ENCODE results near the gene SLC26A4.

GRCh38 chr7:107692501-107692900 lies 31.9 kb downstream of the SLC26A4 start:
- TF ChIP-seq, protein P1, sequence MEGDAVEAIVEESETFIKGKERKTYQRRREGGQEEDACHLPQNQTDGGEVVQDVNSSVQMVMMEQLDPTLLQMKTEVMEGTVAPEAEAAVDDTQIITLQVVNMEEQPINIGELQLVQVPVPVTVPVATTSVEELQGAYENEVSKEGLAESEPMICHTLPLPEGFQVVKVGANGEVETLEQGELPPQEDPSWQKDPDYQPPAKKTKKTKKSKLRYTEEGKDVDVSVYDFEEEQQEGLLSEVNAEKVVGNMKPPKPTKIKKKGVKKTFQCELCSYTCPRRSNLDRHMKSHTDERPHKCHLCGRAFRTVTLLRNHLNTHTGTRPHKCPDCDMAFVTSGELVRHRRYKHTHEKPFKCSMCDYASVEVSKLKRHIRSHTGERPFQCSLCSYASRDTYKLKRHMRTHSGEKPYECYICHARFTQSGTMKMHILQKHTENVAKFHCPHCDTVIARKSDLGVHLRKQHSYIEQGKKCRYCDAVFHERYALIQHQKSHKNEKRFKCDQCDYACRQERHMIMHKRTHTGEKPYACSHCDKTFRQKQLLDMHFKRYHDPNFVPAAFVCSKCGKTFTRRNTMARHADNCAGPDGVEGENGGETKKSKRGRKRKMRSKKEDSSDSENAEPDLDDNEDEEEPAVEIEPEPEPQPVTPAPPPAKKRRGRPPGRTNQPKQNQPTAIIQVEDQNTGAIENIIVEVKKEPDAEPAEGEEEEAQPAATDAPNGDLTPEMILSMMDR (IDR thresholded peaks at IDR 0.05), result no peak
- TF ChIP-seq EZH2 (IDR thresholded peaks at IDR 0.05; ENCODE audit: borderline replicate concordance, insufficient read depth, low read depth, low read length, poor library complexity, severe bottlenecking), result no peak
